Dedifferentiated amniotic fluid mesenchymal stem cell (primary cell): ENCODE measurements around the gene TARP.
"Not testable (repeated sequence)": the region's sequence is repeated elsewhere in the genome, so short reads cannot be mapped to it uniquely, and the experiment has no call there.

ENCODE experiments used
- DNase-seq: peaks from one replicate; pipeline ENCODE4 v3.0.0-alpha.2; 2016; ENCODE audit errors: extremely low spot score

Gene TARP

DNA sequence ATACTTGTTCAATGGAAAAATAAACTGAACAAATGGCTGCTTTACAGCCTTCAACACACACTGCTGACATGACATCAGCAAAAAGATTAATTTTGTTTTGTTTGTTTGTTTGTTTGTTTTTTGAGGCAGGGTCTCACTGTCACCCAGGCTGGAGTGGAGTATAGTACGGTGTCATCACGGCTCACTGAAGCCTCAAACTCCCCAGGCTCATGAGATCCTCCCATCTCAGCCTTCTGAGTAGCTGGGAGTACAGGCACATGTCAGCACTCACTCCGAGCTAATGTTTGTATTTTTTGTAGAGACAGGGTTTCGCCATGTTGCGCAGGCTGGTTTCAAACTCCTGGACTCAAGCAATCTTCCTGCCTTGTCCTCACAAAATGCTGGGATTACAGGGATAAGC, 10.9 kb downstream of the TARP start:
- DNase-seq = no peak

DNA sequence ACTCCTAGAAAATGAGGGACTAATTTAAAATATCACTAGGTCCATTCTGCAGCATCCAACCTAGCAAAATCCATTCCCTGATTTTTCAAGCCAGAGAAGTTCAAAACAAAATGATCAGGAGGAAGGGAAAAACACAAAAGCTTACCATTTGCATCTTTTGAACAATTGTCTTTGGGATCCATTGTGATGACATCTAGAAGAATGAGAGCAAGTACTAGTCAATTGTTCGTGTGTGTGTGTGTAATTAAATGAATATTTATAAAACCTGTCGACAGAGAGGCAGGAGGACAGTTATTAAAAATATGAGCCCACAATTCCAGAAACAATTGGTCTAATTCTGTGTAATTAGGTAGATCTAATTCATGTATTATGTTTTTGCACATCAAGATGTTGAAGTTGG, 11.4 kb downstream of the TARP start:
- not testable (repeated sequence) for DNase-seq

DNA sequence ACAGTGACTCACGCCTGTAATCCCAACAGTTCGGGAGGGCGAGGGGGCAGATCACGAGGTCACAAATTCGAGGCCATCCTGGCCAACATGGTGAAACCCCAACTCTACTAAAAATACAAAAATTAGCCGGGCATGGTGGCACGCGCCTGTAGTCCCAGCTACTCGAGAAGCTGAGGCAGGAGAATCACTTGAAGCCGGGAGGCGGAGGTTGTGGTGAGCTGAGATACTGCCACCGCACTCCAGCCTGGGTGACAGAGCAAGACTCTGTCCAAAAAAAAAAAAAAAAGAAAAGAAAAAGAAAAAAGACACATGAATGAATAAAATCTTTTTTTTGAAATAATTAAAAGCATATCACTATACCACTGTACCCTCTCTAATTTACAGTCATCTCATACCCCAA, 11.8 kb downstream of the TARP start:
- not testable (repeated sequence) for DNase-seq

DNA sequence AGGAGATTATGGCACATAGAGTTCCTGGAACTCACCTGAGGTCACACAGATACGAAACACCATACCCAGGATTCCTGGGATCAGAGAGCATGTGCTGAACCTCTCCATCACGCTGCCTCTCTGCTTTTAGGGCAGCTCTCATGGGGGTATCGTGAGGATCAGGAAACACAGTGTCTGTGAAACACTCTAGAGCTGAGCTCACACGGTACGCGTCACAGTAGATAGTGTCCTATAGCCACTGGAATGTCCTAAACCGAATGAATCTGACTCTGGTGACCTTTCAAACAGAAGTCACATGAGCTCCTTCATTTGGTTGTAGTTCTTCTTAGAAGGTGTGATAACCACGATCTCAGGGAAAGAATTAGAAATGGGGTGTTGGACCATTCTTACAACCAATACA, 14.3 kb downstream of the TARP start:
- DNase-seq = not testable (repeated sequence)

DNA sequence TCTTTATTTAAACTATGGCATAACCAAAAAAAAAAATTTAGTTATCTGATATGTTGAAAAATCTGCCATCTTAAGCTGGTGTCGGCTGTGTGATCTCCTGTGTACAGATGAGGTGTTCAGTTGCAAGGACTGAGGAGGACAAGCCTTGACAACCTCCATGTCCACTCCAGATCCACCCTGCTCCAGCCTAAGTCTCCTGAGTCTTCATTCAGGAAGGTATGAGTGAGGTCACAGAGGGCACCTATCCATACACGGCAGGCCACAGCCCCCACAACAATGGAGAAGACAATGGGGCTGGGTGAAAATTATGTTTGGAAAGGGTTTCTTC, 16.1 kb downstream of the TARP start:
- DNase-seq = no peak

DNA sequence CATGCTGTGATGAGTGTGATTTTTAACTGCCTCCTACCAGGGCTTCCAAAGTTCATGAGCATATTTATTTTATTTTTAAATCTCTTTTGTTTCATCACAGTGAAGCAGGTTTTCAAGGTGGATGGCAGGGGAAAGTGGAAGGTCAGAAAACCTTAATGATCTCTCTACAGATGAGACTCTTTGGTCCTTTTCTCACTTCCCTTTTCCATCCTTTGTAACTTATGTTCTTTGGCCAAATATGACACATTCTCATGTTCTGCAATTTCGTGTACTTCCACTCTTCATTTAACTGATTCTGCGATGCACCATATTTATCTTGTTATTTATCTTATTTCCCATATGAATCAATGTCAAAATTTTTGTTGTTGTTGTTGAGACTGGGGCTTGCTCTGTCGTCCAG, 23.6 kb downstream of the TARP start:
- DNase-seq = not testable (repeated sequence)

DNA sequence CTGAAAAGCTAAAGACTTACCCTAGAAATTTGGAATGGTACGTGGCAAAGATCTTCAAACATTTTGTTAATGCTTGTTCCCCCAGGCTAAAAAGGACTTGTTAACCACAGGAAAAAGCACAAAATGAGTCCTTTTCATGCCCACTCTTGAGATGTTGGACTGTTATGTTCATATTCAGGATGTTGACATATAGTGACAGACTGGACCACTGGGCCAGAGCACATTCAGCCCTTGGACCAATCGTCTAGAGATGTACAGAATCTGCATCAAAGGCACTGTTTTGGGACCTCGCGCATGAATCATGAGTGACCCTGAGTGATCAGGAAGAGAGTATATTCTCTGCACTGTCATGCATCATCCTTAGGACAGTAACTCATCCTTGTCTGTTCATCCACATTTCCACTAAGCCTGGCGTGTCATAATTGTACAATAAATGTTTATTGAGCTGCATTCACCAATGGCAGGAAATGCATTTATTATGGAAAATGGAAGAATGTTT, 25.3 kb downstream of the TARP start:
- DNase-seq = no peak

DNA sequence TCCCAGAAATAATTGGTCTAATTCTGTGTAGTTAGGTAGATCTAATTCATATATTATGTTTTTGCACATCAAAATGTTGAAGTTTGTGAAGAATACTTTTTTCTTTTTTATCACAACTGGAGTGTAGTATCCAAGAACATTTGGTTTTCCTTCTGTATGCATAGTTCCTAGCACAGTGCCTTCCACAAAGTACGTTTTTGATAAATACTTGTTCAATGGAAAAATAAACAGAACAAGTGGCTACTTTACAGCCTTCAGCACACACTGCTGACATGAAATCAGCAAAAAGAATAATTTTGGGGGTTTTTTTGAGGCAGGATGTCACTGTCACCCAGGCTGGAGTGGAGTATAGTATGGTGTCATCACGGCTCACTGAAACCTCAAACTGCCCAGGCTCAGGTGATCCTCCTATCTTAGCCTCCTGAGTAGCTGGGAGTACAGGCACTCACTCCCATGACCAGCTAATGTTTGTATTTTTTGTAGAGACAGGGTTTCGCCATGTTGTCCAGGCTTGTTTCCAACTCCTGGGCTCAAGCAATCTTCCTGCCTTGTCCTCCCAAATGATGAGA, 27.9 kb downstream of the TARP start:
- no peak for DNase-seq

DNA sequence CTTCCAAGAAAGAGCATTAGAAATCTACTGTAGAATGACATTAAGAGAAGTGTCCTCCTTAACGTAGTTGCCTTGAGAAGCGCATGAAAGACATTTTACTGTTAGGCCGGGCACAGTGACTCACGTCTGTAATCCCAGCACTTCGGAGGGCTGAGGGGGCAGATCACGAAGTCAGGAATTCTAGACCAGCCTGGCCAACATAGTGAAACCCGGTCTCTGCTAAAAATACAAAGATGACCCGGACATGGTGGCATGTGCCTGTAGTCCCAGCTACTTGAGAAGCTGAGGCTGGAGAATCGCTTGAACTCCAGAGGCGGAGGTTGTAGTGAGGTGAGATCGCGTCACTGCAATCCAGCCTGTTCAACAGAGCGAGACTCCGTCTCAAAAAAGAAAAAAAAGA, 28.9 kb downstream of the TARP start:
- no peak for DNase-seq

DNA sequence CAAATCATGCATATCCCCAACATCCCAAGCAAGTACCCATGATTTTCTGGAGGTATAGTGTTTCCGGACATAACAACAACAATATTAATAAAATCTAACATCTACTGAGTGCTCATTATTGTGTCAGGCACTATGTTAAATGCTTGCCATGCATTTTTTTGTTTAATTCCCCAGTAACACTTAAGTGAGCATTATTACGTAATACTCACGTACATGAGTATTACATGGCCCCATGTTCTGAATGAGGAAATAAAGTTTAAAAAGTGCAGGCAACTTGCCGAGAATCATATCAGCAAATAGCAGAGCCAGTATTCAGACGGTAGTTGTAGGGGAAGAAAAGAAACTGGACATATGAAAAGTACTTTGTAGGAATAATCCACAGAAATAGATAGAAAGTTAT, 30.1 kb downstream of the TARP start:
- DNase-seq = not testable (repeated sequence)

DNA sequence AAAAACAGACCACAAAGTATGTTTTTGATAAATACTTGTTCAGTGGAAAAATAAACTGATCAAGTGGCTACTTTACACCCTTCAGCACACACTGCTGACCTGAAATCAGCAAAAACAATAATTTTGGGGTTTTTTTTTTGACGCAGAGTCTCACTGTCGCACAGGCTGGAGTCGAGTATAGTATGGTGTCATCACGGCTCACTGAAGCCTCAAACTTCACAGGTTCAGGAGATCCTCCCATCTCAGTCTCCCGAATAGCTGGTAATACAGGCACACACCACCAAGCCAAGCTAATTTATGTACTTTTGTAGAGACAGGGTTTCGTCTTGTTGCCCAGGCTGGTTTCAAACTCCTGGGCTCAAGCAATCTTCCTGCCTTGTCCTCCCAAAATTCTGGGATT, 30.6 kb downstream of the TARP start:
- no peak for DNase-seq

DNA sequence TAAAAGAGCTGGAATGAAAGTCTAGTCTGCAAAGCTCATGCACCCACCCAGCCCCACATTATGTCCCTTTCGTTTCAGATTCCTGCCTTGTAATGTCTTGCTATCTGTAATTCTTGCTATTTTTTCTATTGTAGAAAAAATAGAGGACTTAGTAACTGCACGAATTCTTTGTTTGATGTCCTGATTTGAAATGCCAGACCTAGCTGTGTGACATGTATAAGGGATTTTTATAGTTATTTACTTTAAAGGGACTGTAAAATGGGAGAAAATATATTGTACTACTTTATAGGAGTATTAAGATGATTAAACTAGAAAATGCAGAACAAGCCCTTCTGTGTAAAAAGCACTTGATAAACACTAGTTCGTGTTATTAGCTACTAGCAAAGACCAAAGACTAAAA, 32.4 kb downstream of the TARP start:
- DNase-seq = no peak

DNA sequence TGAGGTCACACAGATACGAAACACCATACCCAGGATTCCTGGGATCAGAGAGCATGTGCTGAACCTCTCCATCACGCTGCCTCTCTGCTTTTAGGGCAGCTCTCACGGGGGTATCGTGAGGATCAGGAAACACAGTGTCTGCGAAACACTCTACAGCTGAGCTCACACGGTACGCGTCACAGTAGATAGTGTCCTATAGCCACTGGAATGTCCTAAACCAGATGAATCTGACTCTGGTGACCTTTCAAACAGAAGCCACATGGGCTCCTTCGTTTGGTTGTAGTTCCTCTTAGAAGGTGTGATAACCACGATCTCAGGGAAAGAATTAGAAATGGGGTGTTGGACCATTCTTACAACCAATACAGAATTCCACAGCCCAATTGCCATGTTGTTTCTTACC, 34.3 kb downstream of the TARP start:
- not testable (repeated sequence) for DNase-seq

DNA sequence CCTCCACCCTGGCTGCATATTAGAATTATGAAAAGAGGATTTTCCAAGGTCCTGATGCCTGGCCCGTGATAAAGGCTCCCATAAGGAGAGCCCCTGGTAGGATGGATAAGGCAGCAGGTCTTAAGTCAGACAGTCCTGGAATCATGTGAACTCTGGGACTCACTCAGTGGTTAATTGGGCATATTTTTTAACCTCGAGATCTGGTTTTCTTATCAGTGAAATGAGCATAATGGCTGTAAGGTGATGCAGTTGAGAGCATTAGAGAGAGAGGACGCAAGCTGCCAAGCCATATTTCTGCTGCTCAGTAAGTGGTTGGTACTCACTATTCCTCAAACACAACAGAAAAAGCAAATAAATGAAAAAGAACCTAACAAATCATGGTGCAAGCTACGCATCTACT, 37.8 kb downstream of the TARP start:
- DNase-seq = no peak

DNA sequence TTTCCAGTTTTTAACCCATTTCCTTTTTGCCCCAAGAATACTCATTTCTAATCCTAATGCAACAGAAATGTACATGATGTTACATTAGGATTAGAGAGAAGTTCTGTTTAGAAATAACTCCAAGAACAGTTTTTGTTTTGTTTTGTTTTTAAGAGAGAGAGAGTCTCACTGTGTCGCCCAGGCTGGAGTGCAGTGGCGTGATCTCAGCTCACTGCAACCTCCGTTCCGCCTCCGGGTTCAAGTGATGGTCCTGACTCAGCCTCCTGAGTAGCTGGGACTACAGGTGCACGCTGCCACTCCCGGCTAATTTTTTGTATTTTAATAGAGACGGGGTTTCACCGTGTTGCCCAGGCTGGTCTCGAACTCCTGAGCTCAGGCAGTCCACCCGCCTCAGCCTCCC, 38.7 kb downstream of the TARP start:
- not testable (repeated sequence) for DNase-seq

DNA sequence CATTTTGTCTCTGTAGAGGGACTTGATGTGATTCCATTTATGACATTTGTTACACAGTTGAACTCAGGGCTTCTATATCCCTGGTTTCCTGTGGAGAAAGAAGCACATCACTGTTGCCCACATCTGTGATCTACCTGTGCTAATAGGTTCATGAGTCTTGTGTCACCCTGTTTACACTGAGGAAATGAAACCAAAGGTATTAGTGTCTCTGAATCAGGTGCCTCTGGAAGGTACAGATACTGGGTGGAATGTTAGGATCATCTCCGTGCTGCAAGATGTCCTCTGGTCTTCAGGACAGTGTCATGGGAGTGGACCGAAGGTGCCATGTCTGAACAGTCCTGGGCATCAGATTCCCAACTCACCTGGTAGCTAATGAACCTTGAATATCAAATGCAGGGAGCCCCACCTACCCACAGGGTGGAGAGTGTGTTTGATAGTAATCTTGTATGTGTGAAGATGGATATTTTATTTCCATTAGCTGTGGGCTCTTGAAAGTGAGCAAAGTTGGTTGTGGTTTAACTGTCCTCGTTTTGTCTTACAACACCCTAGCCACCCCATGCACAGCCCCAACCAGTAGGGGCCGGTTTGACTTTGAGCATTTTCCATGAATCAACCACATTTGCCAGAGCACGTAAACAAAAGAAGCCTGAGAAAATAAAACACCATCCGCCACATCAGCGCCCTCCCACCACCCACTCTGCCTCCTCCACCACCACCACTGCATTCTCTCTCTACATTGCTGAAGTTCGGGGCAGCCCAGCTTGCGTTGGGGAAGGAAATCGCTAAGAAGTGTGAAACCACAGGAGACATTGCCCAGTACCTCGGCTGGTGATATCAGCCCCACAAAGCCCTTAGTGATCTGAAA, 40.7 kb downstream of the TARP start:
- DNase-seq = no peak

DNA sequence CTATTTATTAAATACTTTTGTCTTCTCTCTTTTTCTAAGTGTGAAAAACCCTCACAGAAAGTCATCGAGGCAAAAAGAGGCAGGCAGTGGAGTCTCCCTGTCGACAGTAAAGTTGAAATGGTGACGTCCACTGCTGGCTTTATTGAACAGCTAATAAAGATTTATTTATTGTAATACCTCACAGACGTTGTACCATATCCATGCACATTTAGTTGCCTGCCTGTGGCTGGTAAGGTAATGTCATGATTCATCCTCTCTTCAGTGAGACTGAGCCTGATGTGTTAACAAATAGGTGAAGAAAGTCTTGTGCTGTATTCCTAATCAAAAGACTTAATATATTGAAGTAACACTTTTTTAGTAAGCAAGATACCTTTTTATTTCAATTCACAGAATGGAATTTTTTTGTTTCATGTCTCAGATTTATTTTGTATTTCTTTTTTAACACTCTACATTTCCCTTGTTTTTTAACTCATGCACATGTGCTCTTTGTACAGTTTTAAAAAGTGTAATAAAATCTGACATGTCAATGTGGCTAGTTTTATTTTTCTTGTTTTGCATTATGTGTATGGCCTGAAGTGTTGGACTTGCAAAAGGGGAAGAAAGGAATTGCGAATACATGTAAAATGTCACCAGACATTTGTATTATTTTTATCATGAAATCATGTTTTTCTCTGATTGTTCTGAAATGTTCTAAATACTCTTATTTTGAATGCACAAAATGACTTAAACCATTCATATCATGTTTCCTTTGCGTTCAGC, 43.4 kb downstream of the TARP start:
- DNase-seq = no peak

DNA sequence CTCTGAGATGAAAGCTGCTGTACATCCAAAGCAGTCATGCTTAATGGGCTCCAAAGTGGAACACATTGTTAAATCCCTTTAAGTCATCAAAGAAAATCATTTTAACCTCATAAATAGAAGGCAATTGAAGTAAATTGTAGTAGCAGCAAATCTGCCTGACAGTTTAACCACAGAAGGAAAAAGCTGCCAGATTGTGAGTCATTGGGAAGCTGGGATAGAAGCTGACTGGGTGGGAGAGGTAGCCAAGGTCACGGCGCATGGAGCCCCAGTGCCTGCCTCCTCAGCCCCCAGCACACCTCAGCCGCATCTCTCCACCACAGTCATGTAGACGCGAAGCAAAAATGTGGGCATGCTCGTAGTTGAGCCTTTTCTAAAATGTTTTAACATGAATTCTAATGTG, 44.0 kb downstream of the TARP start:
- DNase-seq = no peak

DNA sequence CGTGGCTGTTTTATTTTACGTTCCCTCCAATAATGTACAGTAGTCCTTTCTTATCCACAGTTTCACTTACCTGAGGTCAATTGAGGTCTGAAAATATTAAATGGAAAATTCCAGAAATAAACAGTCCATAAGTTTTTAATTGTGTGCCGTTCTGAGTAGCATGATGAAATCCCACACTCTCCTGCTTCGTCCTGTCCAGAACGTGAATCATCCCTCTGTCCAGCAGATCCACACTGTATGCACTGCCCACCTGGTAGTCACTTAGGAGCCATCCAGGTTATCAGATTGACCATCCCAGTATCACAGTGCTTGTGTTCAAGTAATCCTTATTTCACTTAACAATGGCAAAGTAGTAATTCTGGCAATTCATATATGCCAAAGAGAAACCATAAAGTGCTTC, 49.0 kb downstream of the TARP start:
- DNase-seq = no peak

DNA sequence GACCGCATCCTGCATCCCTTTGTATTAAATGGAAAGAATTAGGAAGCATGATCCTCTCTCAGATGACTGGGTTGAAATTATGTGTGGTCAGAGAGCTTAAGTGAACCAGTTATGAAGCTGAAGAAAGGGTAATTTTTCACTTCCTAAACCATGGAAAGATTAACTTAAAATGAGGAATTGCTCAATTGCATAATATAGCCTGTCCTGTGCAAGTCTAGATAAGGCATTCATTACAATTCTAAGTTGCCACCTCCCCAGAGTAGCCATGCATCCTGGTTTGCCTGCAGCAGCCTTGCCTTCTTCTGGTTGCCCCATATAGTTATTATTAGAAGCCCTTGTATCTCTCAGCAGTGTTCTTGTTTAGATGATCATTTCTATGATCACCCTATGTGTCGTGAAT, 50.1 kb downstream of the TARP start:
- no peak for DNase-seq

DNA sequence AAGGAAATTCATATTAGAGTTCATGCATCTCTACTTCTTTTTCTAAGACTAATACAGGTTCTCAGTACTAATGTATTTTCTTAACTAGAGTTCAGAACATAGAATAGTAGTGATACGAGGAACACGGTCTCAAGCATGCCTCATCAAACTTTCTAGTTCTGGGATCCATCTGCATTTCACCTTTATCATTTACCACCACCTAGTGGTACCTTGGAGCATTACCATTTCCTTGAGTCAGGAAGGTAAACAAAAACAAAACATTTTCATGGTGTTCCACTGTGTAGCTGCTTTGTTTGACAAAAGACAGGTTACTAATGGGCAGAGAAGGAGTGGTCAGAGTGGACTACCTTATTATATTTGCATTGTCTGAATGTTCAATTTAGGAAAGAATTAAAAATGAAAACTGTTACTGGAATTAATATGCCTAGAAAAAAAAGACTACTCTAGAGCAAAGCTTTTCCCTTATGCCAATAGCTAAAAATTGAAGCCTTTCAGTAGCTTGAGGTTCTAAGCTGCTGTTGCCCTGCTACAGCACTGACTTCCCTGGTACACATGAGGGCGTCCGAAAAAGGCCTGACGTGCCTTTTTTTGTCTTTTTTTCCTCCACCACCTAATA, 50.8 kb downstream of the TARP start:
- peak; percentile 51 for DNase-seq

DNA sequence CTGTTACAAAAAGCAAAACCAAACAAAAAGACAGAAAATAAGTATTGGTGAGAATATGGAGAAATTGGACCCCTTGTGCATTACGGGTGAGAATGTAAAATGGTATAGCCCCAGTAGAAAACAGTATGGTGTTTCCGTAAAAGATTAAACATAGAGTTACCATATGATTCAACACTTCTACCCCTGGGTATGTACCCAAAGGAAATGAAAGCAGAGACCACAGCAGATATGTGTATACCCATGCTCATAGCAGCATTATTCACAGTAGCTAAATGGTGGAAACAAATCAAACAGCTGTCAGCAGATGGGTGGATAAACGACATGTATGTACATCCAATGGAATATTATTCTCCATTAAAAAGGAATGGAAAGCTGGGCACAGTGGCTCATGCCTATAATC, 53.0 kb downstream of the TARP start:
- DNase-seq = no peak
